GM12878 (cell line): ENCODE results near the gene UVSSA.

Source experiments
- MTA3 ChIP-seq: IDR thresholded peaks from 2 replicates; pipeline ENCODE4 v1.6.1; 2012; ENCODE audit warnings: low read length, inconsistent platforms, borderline replicate concordance
- NFIC ChIP-seq: IDR thresholded peaks from 2 replicates; pipeline ENCODE4 v1.6.1; 2012; ENCODE audit warnings: low read depth, mild to moderate bottlenecking, inconsistent platforms, low read length, moderate library complexity
- POLR2A ChIP-seq: IDR thresholded peaks from 2 replicates; pipeline ENCODE4 v1.6.1; 2011; ENCODE audit warnings: low read depth, mild to moderate bottlenecking, low read length

DNA sequence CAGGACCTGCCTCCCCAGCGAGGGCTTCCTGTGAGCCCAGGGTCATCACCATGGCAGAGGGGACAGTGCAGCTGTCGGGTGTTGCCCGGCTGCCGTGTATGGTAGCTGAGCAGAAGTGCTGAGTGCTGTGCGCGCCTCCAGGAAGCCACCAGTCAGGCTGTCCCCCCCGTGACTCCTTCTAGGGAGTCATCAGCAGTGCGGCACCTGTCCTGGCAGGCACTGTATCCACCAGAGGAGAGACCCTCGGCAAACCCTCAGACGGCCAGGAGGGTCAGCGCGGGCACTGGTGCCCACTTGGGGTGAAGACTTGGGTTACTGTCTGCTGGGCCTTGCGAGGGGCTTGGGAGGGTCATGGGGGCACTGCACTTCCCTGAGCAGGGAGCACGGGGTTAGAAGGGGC lies 8.4 kb downstream of the UVSSA start:
- TF ChIP-seq POLR2A (0 out of 2 replicates have a peak, but pooled peaks have one; percentile 25), MTA3 (no peak), NFIC (no peak)
